Activated naive CD4-positive, alpha-beta T cell treated with anti-CD3 and anti-CD28 coated beads, Interleukin-2, amount 50 U/mL, for 24 hours (primary cell): ENCODE data around the gene HOXC11.

Source experiments
- H3K27ac Mint-ChIP-seq: one replicate; pipeline ENCODE4 v1.8.0; 2021; ENCODE audit warnings: mild to moderate bottlenecking, mixed read lengths
- H3K27me3 Mint-ChIP-seq: one replicate; pipeline ENCODE4 v1.8.0; 2021; ENCODE audit warnings: mixed read lengths
- H3K36me3 Mint-ChIP-seq: one replicate; pipeline ENCODE4 v1.8.0; 2021; ENCODE audit warnings: mixed read lengths
- H3K4me1 Mint-ChIP-seq: one replicate; pipeline ENCODE4 v1.8.0; 2021; ENCODE audit warnings: mixed read lengths
- H3K4me3 Mint-ChIP-seq: one replicate; pipeline ENCODE4 v1.8.0; 2021; ENCODE audit warnings: mild to moderate bottlenecking, mixed read lengths
- H3K9me3 Mint-ChIP-seq: one replicate; pipeline ENCODE4 v1.8.0; 2021; ENCODE audit warnings: mixed read lengths

HOXC11 gene

DNA sequence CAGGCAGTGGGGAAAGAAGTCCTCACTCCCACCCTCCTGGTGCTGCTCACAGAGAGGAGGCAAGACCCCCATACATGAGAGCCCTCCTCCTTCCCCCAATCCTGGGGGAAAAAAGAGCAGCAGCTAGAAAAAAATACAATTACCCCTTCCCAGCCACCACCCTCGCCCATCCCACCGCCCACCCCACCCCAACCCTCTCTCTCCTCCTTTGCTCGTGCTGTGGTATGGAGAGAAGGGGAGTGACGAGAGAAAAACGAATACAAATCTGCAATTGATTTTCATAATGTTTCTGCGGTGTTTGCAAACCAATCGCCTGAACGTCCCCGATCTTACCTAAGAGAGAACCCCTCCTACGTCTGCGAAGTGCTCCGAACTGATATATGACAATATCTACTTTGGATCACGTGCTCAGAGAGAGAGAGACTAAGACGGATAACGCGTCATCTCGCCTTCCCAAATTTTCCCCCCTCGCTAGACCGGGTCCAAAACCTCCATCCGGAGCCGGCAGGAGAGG, at the start of gene HOXC11:
Gene HOXC11 (plus strand): TSS at position 405 of the 514 bp plus-strand sequence. CDS start 116 bp downstream, outside the sequence.
- H3K27ac Mint-ChIP-seq, result peak within 1 kb of the TSS; percentile 61
- H3K4me1 Mint-ChIP-seq, result peaks cover 20% of the 10 kb centered on the region
- H3K4me3 Mint-ChIP-seq, result peak within 1 kb of the TSS; percentile 43
- H3K9me3 Mint-ChIP-seq, result no peaks in the 10 kb centered on the region
- H3K27me3 Mint-ChIP-seq, result peaks cover 76% of the 10 kb centered on the region
- H3K36me3 Mint-ChIP-seq, result peaks cover 3% of the 10 kb centered on the region

DNA sequence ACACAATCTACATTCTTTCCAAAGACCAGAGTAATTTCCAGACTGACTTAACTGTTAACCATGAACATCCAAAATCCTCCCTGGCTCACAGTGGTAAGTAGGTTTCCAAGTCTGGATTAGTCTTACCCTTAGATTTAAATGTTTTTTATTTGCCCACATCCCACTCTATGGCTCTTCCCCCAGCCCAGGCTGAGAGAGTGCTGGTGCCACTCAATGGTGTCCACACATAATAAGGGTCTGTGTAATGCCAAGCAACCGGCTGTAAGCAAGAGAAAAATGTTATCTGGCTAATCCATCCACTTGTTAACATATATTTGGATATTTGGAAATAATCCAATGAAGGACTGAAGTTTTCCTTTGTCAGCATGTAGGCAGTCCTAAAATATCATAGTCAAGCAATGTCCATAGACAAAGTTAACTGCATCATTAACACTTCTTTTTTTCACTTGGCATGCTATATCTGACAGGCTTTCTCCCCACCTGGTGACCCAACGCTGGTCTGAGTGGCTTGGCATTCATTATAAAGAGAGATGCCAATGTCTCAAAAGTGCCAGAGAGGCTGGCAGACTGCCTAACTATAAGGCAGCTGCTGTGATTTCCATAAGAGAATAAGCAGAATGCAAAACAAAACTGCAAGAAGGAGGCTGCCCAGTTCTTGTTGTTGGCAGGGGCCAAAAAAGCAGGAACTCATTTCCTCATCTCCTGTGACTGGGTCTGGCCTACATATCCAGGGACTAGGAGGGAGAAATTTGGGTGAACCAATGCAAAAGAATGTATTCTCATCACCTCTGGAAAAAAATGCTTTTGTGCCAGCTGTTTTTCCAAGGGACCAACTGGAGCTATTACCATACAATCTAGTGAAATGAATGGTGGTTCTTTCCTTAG, 48.2 kb upstream of the HOXC11 start:
- peaks cover 76% of the 10 kb centered on the region for H3K27me3 Mint-ChIP-seq
- H3K4me3 Mint-ChIP-seq, result no peak overlapping the region
- H3K9me3 Mint-ChIP-seq, result peaks cover 6% of the 10 kb centered on the region
- H3K27ac Mint-ChIP-seq, result no peak overlapping the region
- H3K36me3 Mint-ChIP-seq, result peaks cover 3% of the 10 kb centered on the region
- H3K4me1 Mint-ChIP-seq, result no peaks in the 10 kb centered on the region

DNA sequence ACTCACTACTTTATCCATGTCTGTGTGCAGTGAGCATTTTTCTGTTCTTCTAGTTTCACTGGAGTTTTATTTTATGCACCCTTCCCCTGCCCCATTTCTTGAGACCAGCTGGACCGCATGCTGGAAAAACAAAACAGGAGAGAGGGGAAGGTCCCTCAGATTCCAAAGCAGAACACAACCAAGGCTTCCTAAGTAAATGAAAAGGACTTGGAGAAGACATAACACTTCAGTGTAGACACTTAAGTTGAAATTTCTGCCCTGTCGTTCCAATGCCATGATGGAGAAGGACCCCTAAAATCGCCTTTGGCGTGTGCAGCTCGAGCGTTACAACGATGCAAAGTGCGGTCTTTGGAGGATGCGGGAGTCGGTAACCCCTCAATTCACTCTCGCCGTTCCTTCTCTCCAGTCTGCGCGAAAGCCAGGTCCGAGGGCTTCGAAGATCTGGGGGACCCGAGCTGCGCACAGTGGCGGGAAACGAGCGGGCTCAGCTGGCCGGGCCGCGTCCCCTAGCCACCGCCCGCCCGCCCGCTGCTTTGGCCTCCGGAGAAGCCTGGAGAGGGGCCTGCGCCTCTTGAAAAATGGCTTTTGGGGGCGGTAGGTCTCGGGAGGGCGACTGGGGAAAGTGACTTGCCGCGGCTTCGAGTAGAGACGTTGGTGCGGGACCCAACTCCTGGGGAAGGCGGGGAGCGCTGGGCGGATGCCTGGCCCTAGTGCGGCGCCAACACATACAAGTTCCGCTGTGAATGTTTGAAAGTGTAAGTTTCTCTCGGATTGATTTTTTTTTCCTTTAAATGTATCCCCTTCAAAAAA, 45.5 kb upstream of the HOXC11 start:
- H3K4me3 Mint-ChIP-seq, result no peak overlapping the region
- H3K4me1 Mint-ChIP-seq, result no peaks in the 10 kb centered on the region
- peaks cover 81% of the 10 kb centered on the region for H3K27me3 Mint-ChIP-seq
- H3K9me3 Mint-ChIP-seq, result peaks cover 6% of the 10 kb centered on the region
- H3K27ac Mint-ChIP-seq, result no peak overlapping the region
- H3K36me3 Mint-ChIP-seq, result peaks cover 3% of the 10 kb centered on the region

DNA sequence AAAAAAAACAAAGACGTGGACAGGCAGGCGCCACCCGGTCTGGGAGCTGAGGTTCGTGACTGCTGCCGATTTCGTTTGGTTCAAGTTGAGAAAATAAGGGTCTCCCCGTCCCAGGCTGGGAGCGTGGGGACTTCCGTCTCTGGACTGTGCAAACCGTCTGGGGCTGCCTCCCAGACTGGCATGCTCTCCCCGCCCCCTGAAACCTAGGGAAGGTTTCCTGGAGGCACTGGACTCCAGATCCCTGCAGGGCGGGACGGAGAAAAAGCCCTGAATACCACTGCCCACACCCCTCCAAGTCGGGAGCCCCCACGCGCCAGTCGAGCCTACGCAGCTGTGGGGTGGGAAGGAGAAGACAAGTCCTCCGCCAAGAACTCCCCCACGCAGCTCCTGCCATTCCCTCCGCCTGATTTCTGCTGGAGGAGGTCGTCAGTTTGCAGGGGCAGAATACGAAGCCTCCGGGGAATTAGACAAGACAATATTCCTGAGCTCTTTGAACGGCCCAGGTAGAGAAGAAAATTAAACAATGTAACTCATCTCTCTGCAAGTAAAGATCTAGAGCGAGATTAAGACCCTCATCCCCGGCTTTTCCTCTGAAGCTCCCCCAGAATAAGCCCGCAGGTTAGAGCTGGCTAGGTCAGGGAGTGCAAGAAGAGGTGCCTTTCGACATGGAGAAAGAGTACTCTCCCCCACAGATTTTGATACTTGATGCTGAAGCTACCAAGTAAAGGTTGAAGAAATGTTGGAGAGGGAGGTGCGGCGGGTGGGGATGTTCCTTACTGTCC, 44.7 kb upstream of the HOXC11 start:
- H3K27me3 Mint-ChIP-seq, result peaks cover 82% of the 10 kb centered on the region
- peaks cover 3% of the 10 kb centered on the region for H3K36me3 Mint-ChIP-seq
- no peaks in the 10 kb centered on the region for H3K4me1 Mint-ChIP-seq
- H3K27ac Mint-ChIP-seq, result no peak overlapping the region
- H3K4me3 Mint-ChIP-seq, result no peak overlapping the region
- peaks cover 6% of the 10 kb centered on the region for H3K9me3 Mint-ChIP-seq

DNA sequence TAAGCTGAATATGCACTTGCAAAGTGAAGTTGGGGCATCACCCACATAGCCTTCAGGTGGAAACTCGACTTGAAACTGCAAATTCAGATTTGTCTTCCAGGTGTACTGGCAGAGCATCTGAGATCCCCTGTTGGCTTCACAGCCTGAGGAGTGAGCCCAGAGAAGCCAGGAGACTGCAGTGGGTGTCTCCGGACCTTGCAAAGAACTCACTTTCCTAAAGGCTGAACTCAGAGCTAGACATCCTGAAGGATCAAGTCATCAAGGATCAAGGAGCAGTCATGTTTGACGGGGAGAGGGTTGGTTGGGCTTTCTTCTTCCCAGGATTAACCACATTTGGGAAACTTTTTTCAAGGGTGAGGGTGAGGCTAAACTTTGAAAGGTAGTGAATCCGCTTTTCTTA, 43.4 kb upstream of the HOXC11 start:
- H3K9me3 Mint-ChIP-seq, result peaks cover 6% of the 10 kb centered on the region
- no peaks in the 10 kb centered on the region for H3K4me1 Mint-ChIP-seq
- H3K27ac Mint-ChIP-seq, result no peak overlapping the region
- no peak overlapping the region for H3K4me3 Mint-ChIP-seq
- peaks cover 3% of the 10 kb centered on the region for H3K36me3 Mint-ChIP-seq
- H3K27me3 Mint-ChIP-seq, result peaks cover 83% of the 10 kb centered on the region

DNA sequence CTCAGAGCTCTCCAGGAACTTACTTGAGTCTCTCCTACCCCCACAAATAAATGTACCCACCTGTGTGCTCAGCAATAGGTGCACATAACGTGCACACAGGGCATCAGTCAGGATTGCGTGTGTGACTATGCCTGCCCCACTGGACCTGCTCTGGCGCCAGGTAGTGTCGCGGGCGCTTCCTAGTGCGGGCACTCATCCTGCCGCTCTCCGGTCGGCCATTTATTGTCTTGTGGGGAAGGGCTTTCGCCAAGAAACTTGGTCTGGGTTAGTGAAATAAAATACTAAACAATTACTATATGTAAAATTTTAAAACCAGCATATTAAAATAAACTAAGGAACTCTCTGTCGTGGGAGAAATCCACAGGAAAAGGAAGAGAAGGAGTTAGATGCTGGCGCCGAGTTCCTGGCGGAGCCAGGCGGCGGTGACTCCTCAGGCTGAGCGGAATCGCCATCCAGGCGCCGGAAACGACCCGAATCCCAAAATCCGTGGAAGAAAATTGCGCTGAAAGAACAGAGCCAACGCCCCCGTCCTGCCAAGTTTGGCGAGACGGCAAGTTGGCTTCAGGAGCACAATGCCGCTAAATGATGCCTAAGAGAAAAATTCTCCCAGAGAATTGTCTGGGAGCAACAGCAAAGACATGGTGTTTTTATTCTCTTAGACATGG, 42.2 kb upstream of the HOXC11 start:
- peak overlapping the region; percentile 43 for H3K27ac Mint-ChIP-seq
- peaks cover 6% of the 10 kb centered on the region for H3K9me3 Mint-ChIP-seq
- H3K4me3 Mint-ChIP-seq, result no peak overlapping the region
- H3K36me3 Mint-ChIP-seq, result peaks cover 3% of the 10 kb centered on the region
- peaks cover 87% of the 10 kb centered on the region for H3K27me3 Mint-ChIP-seq
- H3K4me1 Mint-ChIP-seq, result peaks cover 7% of the 10 kb centered on the region

DNA sequence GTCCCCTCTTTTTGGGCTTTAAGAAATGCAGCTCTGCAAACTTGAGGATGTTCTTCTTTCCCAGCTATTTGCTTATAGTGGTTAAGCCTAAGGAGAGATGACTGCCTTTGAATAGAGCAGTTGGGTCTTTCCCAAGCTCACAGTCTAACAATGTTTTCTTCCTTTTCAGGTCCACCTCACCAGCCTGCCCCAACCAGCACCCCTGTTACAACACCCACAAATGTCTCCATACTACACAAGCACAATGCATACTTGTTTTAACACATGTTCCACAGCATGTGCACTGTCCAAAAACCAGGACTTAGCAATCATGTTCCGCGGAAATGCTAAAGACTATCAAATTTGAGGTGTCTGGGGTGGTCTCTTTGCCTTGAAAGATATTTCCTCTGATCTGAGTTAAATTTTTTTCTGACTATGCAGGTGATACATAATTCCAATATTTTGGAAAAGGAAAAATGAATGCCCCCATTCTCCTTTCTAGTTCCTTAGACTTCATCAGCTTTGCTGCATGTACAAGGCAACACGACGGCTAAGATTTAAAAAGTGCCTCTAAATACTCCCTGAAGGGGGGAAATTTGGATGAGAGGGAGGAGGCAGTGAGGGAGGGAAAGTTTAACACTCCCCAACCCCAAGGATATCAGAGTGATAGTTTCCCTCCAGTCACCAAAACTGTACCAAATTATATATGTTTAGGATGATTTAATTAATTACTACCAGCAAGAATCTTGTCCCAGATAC, 40.9 kb upstream of the HOXC11 start:
- H3K27ac Mint-ChIP-seq, result no peak overlapping the region
- peaks cover 84% of the 10 kb centered on the region for H3K27me3 Mint-ChIP-seq
- peaks cover 13% of the 10 kb centered on the region for H3K4me1 Mint-ChIP-seq

DNA sequence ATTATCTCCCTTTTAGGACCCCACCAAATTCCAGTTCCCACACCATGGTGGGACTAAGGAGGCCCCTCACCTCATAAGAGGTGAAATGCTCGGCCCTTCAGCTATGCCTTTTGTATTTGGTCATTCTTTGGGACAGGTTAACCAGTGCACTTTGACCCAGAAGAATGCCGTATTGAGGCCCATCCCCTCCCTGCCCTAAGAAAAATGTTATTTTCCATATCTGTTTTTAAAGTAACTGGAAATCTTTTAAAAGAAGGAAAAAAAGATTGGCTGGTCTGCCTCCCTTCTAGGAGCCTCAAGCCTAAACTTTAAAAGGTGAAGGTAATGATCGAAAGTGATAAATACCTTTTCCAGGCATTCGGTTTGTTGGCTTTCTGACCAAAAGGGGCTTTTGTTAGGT, 40.0 kb upstream of the HOXC11 start:
- Mint-ChIP-seq H3K4me1 (peaks cover 16% of the 10 kb centered on the region), H3K27me3 (peaks cover 85% of the 10 kb centered on the region), H3K4me3 (no peak overlapping the region), H3K27ac (no peak overlapping the region), H3K36me3 (peaks cover 3% of the 10 kb centered on the region), H3K9me3 (peaks cover 6% of the 10 kb centered on the region)

More for the DNA sequence above, 40.9 kb upstream of the HOXC11 start:
- peaks cover 3% of the 10 kb centered on the region for H3K36me3 Mint-ChIP-seq
- H3K4me3 Mint-ChIP-seq, result no peak overlapping the region
- peaks cover 6% of the 10 kb centered on the region for H3K9me3 Mint-ChIP-seq

DNA sequence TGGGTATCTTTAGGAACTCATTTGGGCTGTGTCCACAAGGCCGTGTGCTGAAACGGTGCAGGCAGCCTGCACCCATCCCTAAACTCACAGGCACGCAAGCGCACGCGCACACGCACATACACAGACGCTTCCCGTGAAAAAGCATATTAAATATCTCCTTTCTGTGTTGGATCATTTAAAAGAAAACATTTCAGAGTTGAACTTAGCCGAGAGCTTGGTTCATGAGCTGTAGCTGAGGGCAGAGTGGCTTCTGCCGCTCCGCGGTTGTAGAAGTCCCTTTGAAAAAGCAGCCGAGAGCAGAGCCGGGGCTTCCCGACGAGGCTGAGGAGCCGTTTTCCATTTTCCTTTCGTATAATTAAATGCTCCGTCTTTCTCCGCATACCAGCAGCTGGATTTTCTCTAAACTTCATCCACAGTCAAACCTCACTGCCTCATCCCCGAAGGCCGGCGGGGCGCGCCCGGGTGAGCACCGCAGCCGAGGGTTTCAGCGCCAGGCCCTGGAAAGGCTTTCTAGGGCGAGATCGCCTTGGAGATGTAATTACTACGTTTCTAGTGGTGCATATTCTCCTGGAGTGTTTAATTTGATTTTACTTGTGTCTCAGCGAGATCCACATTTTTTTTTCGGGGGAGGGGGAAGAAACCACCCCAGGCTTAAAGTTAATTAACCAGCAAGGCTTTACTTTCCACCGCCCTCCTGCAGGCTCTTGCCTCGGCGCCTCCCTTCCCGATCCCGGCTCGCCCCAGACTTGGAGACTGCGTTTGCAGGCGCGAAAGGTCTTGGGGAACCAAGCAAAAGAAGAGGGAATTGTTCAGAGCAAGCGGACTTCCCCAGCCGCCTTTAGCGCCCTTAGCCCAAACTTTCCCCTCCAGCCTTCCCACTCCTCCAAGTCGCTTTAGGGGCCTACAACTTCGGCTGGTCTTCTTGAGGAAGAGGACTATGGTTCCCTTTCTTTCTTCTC, 37.3 kb upstream of the HOXC11 start:
- H3K27ac Mint-ChIP-seq, result no peak overlapping the region
- no peaks in the 10 kb centered on the region for H3K36me3 Mint-ChIP-seq
- no peaks in the 10 kb centered on the region for H3K9me3 Mint-ChIP-seq
- H3K4me1 Mint-ChIP-seq, result peaks cover 21% of the 10 kb centered on the region
- H3K4me3 Mint-ChIP-seq, result no peak overlapping the region
- H3K27me3 Mint-ChIP-seq, result peaks cover 77% of the 10 kb centered on the region

DNA sequence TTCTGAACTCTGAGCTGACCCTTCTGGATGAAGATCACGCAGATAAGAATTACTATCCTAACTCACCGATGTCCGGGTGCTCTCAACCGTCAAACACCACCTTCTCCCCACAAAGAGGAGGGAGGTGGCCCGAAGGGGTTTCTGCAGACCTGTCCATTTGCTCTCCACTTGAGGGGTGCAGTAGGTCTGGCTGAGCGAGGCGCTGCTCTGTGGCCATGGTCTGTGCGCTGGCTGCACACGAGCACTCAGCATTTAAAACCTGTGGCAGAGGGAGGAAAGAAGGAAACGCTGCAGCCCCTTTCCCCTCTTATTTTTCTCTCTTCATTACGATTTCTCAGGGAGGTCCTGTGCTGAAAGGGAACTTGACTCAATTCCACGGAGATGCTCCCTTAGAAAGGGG, 35.8 kb upstream of the HOXC11 start:
- H3K36me3 Mint-ChIP-seq, result peaks cover 2% of the 10 kb centered on the region
- peaks cover 21% of the 10 kb centered on the region for H3K4me1 Mint-ChIP-seq
- no peak overlapping the region for H3K27ac Mint-ChIP-seq
- no peak overlapping the region for H3K4me3 Mint-ChIP-seq
- H3K9me3 Mint-ChIP-seq, result peaks cover 10% of the 10 kb centered on the region
- peaks cover 79% of the 10 kb centered on the region for H3K27me3 Mint-ChIP-seq

DNA sequence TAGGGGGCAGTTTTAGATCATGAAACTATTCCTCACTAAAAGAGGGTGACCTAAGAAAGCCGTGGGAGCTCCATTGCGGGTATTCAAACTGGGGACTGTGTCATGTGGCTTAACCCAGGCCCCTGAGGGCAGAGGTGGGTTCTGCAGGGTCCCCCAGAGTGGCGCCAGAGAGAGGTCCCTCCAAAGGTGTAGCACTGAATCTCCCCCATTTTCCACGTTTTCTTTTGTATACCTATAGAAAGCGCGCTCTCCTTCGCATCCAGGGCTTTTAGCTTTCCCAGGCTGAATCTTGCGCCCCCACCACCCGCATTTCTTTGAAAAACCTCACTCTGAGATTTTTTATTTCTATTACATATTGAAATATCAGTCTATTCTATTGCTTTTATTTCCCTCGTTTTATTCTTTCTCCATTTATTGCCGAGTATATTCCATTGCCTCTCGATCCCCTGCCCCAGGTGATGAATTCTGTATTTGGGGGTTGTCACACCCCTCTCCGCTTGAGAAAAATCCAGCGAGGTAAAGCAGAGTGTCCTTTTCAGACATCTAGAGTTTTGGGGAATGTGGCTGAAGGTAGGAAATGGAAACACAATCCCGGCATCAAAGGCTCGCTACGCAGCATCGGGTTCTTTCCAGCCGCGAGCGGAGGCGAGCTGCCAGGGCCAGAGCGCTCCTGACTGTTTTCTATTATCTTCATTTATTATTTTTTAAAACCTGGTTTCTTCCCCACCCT, 35.2 kb upstream of the HOXC11 start:
- Mint-ChIP-seq H3K36me3 (peaks cover 2% of the 10 kb centered on the region), H3K27ac (no peak overlapping the region), H3K27me3 (peaks cover 77% of the 10 kb centered on the region), H3K4me3 (no peak overlapping the region), H3K9me3 (peaks cover 10% of the 10 kb centered on the region), H3K4me1 (peaks cover 21% of the 10 kb centered on the region)

DNA sequence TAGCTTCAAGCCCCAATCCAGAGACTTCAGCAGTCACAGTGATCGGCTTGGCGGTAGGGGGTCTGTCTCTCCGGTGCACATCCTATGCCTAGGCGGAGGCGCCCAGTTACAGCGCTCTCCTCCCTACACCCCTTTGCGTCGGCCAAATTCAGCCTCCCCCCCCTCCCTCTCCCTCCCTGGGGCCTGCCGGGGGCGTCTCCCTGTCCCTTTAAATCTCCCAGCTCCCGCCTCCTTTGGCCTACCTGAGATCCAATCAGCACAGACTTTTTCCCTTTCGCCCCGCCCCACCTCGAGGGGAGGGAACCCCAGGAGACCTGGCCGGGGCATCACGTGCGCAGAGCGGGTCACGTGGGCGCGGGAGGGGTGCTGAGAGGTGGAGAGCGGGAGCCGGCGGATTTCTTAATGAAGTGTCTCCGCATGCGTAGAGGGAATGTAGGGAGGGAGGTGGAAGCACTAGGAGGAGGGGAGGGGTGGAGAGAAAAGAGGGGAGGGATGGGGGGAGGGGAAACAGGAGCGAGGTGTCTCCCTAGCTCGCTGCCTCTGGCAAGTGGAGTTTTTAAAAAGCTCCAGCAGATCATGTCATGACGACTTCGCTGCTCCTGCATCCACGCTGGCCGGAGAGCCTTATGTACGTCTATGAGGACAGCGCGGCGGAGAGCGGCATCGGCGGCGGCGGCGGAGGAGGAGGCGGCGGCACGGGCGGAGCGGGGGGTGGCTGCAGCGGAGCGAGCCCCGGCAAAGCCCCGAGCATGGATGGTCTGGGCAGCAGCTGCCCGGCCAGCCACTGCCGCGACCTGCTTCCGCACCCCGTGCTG, 34.4 kb upstream of the HOXC11 start, which contains the start of gene HOXC13:
Gene HOXC13 (plus strand): TSS at position 506 of the 815 bp plus-strand sequence. CDS start 76 bp downstream, at position 582.
- H3K4me3 Mint-ChIP-seq, result peak within 1 kb of the TSS; percentile 3
- H3K4me1 Mint-ChIP-seq, result peaks cover 21% of the 10 kb centered on the region
- no peak within 1 kb of the TSS for H3K27ac Mint-ChIP-seq
- H3K9me3 Mint-ChIP-seq, result peaks cover 10% of the 10 kb centered on the region
- peaks cover 4% of the 10 kb centered on the region for H3K36me3 Mint-ChIP-seq
- peaks cover 75% of the 10 kb centered on the region for H3K27me3 Mint-ChIP-seq
